SKM-1 (cell line): ENCODE data around the gene ASB10.
A peak's percentile ranks its signal among the peaks of the same experiment; 100 is the strongest.

Experiments used
- DNase-seq: peaks from one replicate; lab custom pipeline; 2025; ENCODE audit not compliant: unreplicated experiment; lab: John Stamatoyannopoulos, UW

ASB10 gene

DNA sequence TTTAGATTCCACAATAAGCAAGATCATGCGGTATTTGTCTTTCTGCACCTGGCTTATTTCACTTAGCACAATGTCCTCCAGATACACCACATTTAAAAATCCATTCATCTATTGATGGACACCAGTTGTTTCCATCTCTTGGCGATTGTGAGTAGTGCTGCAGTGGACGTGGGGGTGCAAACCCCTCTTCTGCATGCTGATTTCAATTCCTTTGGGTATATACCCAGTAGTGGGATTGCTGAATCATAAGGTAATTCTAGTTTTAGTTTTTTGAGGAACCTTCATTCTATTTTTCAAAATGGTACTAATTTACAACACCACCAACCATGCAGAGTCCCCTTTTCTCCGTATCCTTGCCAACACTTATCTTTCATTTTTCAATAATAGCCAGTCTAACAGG lies 2.0 kb upstream of the ASB10 start:
- no peak for DNase-seq

DNA sequence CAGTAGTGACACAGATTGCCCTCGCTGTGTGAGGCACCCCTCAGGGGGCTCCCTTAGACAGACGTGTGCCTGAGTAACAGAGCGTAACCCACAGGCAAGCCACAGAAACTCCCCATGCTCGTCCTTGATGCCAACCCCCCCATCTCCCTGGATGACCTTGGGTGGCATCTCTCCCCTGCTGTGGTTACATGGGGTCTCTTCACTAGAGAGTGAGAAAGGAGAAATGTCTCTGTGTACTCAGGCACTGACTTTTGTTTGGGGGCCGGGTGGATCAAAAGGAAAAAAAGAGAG lies 1.1 kb upstream of the ASB10 start:
- DNase-seq, result no peak

DNA sequence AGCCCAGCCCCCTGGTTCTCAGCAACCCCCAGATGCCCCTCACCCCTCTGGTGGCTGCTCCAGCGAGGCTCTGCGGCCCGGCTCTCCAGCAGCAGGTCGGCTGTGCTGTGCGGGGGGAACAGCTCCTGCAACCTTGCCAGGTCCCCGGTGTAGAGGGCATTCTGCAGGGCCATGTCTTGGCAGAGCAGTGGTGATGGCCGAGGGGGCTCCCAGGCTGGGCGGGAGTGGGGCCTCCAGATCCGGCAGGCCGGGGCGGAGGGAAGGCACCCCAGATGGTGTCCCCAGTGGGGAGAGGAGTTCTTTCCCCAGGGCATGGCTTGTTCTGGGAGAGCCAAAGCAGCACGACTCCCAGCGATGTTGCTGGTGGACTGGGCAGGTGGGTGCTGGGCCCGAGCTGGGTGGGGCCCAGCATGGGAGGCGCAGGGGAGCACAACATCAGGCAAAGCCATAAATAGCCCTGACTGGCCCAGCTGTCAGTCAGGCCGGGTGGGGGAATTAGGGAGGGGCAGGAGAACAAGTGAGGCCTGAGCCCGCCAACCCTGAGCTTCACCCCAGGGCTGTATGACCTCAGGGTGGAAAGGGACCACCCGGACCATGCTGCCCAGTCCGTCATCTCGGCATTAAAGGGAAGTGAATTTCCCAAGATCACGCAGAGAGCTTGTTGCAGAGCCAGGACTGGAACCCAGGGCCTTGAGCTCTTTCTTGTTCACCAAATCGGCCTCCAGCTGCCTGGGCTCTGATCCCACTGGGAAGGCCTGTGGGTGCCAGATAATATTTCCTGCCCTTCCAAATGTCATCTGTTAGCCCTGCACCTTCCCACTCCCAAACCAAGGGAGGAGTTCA lies 580 bp upstream of the ASB10 start:
- no peak for DNase-seq

DNA sequence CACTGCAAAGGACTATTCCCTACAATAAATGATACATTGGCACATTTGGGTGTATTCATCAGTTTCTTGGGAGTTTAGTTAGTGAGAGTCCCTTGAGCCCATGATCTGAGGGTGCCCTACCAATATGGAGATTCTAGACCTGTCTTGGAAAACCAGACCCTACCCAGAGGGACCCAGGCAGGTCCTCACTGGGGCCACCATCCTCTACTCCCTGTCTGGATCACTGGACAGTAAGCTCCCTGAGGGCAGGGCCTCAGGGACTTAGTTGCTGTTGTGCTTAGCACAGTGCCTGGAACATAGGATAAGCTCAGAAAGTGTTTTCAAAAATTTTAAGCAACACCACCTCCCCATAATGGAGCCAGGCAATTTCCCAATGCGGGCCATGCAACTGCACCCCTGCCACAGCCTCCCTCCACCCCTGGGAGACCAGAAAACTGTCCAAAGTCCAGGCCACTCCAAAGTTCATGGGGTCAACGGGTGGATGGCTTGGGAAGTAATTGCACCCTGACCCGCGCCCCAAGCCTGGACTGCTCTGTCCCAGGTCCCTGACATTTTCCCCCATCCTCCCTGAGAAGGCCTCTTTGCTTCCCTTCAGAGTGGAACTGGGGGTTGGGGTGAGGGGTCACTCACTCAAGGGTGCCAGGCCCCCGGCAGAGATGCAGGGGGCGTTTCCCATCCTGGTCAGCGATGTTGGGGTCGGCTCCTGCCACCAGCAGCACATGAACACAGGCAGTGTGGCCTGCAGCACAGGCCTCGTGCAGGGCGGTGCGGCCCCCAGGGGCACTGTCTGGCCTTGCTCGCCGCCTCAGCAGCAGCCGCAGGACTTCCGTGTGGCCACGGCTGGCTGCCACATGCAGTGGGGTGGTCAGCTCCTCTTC lies 1.0 kb downstream of the ASB10 start:
- DNase-seq, result no peak

DNA sequence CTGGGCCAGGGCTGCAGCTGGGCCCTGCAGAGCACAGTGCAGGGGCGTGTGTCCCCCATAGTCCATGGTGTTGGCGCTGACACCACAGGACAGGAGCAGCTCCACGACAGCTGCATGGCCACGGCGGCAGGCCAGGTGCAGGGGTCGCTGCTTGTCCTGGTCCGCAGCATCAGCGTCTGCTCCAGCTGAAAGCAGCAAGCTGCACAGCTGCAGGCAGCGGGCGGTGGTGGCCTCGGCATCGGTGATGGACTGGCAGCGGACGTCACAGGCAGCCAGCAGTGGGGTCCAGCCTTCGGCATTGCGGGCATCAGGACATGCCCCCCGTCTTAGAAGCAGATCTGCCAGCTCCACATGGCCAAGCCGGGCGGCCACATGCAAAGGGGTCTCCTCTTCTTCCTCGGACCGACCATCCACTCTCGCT lies 6.0 kb downstream of the ASB10 start:
- DNase-seq, result no peak

DNA sequence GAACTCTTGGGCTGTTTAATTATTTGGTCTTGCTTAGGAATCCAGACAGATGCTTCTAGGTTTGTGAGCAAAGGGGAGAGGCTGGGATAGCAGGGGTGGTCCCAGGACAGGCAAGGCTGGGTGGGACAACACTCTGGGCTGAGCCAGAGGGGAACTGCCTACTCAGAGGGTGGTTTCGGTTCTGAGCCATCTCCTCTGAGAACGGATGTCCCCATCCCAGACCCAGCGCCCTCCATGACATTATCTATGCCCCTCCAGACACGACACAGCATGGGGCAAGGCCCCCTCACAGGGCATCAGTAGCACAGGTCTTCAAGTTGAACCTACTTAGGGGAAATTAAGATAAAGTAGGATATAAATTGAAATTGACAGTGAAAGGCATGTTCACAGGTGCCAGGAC lies 7.1 kb downstream of the ASB10 start:
- no peak for DNase-seq

DNA sequence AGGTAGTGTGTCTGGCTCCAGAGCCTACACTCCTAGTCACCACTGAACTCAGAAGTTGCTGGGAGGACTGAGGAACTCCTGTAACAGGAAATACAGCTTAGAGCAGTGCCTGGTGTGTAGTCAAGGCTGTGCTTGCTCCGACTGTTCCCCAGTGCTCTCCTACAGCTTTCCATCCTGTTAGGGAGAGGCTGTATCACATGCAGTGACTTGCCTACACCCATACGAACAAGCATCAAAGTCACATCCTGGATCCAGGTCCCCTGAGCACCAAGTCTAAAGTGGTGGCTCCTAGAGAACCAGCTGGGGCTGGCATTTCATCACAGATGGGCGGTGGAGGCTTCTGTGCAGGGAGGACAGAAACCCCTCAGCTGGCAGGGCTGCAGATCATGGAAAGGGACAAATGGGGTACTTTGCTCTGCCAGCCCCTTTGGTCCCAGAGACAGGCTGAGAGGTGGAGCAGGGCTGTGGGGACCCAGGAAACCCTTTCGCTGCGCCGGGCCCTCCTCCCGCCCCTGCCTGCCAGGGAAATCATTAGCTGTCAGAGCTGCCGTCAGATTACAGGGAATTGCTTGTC lies 7.7 kb downstream of the ASB10 start:
- no peak for DNase-seq

DNA sequence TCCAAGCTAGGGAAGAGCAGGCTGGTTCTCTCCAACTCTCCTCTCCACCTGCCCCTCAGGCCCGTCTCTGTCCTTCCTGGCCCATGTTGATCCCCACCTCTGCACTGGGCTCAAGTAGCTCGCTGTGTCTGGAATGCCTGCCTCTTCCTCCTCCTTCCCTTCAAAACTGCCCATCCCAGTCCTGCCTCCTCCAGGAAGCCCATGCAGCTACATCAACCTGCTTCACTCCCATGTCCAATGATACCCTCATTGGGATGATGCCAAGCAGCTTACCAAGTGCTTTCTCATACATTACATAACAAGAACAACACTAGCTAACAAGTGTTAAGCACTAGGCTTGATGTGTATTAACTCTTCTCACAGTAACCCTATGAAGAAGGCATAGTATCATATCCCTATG lies 8.2 kb downstream of the ASB10 start:
- no peak for DNase-seq

DNA sequence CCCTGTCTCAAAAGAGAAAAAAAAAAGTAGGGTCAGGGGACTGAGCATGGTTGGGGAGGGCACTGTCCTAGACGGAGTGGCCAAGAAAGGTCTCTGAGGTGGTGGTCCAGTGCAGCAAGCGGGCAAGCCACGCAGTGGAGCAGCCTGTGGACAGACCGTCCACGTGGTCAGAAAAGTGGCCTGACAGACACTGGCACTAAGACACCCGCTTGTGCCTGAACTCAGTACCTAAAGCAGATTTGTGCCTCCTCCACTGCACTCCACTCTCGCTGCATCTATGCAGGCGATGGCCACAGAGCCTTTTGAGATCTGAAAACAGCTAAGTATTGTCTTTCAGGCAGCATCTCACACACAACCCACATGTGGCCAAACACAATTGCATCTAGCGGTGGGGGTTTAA lies 8.8 kb downstream of the ASB10 start:
- no peak for DNase-seq

DNA sequence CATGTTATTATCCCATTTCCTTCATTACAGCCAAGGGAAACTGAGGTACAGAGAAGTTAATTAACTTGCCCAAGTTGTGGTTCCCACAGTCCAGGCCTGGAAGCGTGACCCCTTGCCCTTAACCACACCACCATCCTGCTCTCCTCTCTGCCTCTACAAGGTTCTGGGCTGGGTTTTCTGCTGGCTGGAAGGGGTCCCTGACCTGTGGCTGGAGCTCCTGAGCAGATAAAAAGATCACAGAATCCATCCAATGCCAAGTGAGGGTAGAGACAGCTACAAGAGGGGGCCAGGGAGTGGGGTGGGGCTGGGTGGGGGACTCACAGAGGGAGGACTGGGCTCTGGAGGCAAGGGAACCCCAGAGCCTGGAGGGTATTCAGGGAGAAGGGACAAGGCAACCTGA lies 9.7 kb downstream of the ASB10 start:
- DNase-seq, result no peak

DNA sequence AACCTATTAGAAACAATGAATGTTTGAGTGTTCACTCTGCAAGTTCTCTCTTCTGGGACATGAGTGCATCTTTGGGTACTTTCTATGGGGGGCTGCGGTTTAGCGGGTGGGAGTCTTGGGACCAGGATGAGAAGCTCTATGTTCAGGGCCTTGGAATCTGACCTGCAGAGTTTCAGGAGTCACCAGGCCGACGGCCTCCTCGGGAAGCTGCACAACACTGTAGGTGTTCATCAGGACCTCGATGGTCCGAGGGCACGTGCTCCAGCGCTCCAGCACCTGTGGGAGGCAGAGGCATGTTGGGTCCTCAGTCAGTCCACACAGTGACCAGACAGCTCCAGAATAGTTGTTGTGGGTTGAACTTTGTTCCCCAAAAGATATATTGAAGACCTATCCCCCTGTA lies 10.6 kb downstream of the ASB10 start:
- no peak for DNase-seq

DNA sequence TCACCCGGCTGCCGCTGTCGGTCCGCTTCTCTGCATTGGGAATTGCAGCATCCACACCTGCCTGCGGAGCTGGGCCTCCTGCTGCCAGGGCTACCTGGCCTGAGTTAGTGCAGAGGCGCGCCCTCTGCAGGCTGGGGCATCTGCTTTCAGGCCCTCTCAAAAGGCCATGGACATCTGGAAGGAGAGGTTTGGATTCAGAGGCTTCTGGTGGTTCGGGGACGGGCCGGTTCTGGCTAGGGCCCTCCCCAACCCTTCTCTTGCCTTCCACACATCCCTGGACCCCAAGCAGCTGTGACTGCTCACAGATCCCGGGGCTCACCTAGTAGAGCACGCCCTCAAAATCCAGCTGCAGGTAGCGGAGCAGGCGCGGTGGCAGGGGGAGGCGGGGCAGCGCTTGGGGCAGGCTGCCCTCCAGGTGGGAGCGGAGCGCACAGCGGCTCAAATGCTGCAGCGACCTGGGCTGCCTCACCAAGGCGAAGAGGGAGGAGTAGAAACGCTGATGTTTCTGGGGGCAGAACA lies 11.2 kb downstream of the ASB10 start:
- DNase-seq, result no peak

DNA sequence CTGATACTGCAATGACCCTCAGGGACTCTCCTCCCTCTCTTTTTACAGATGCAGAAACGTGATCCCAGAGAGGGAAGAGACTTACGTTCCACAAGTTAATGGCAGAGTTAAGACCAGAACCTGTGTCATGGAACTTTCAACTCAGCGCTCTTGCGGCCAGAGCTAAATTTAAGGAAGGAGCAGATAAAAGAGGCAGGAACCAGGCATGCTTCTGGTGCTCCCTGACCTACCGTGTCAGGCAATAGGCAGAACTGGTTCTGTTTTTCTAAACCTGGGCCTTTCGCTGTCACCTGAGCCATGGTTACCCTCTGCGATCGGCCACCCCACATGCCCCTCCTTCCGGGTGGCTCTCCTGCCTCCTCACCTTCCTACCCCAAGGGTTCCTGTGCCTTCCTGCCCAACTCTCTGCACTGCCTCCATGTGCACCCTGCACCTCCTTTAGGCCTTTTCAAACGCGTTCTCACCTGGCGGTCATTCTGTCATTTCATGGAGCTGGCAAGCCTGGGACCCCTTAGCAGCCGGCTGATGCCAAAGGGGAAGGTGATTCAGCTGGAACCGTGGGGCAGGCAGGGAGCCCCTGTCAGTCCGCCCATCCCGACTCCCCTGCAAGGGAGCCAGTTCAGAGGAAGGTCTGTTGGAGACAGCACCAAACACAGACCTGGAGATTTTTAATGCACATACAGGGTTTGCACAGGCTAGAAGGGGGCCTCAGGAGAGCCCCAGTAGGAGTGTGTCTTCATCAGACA lies 11.8 kb downstream of the ASB10 start:
- DNase-seq, result no peak

DNA sequence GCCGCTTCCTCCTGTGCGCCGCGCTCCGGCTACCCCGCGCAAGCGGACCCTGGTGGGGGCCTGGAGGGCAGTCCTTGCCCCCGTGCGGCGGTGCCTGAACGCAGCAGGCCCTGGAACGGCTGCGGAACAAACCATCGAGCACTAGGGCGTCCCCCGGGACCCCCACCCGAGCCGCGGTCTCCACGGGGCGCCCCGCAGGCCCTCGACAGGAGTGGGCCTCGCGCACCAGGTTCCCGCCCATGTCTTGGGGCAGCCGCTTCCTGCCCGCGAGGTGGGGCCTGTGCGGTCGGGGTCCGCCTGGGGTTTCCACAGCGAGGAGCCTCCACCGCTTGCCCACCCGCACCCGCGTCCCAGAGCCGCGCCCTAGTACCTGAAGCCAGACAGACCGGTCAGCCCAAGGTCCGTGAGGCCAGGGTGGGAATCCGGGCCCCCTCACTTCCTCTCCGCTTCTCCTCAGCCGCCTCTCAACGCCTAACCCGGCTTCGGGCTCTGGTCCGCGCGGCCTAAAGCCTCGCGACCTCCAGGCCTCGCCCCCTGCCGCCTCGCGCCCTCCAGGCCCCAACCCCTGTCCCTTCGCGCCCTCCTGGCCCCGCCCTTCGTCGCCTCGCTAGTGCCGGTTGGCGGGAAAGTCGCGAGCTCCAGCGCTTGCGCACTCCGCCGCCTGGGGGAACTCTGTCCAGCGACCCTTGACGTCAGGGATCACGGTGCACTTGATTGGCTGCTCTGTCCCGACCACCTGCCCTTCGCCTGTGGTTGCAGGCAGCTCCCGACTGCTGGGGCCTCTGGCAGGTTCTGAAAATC lies 12.6 kb downstream of the ASB10 start:
- DNase-seq, result no peak

DNA sequence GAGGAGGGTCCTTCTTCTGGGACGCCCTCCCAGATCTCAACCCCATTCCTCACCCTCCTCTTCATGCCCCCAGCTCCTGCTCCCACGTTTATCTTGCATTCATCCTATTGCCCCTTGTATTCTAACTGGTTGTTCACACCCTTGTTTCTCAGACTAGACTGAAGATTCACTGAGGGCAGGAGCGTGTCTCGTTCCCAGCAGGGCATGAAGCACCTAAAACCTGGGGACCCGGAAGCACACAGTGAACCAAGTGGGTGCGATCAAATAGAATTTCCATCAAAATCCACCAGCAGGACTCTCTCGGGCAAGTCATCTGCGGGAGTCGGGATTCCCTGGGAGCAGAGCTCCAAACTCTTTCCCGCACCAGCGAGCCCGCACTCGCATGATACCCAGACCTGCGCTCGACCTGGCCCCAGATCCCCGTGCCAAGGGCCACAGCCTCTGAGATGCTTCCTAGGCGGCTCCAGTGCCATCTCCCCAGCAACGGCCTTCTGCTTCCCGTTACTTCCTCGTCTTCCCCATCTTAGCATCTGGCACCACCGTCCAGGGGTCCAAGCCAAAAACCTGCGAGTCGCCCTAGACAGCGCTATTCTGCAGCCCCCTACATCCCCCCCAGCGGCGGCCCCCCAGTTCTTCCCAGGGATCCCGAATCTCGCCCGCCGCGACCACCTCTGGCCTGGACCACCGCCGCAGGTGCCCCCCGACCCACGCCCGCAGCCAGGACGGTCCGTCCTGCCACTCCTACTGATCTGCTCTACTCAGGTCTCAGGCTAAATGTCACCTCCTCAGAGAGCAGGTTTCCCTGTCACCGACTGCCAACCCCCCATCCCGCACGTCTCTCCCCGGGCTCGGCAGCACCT lies 13.4 kb downstream of the ASB10 start:
- no peak for DNase-seq

DNA sequence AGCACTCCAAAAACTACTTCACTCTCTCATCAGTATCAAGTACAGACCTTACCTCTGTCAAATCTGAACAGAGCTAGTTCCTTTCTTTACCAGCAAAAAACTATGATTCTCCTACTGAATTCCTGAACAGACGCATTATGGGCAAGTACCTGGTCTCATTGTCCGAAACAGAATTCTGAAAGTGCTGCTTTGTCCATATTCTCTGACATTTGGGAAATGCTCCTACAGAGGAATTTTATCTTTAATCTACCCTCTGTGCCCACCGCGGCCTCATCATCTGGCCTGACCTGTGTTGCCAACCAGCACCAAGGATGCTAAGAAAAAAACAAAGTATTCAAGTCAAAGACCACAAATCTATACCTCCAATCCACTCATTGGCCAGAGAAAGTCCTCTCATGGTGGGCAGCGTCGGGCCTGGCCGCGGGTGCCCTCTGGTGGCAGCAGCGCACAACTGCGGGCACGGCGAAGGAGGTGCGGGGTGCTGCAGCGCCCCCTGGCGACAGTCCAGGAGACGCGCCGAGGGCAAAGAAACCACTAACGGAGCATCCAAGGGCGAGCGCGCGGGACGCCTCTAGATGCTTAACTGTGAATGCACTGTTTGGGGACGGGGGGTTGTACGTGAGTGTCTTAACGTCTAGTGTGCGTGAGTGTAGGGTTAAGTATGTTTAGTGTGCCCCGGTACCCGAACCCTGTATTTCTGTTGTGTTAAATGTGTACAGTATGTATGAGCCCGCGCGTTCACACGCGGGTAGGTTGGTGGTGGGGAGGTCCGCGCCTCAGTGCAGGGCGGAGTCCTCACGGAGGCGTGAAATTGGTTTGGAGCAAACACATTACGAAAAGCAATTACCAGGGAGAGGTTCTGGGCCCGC lies 14.5 kb downstream of the ASB10 start:
- DNase-seq, result peak; percentile 7

DNA sequence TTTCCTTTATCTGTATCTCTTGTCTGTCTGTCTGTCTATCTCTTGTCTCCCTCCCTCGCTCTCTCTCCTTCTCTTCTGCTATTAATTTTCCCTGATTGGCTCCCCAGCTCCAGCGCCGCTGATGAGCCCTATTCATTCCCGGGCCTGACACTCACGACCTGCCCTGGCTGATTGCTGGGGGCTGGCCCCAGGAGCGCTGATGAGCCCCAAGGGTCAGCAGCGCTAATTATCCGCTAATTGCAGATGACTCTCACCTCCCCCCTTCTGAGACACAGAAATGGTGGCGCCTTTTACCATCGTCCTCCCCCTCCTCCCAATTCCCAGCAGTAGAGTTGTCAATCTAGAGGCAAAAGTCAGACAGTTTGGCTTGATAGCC lies 18.3 kb downstream of the ASB10 start:
- no peak for DNase-seq

DNA sequence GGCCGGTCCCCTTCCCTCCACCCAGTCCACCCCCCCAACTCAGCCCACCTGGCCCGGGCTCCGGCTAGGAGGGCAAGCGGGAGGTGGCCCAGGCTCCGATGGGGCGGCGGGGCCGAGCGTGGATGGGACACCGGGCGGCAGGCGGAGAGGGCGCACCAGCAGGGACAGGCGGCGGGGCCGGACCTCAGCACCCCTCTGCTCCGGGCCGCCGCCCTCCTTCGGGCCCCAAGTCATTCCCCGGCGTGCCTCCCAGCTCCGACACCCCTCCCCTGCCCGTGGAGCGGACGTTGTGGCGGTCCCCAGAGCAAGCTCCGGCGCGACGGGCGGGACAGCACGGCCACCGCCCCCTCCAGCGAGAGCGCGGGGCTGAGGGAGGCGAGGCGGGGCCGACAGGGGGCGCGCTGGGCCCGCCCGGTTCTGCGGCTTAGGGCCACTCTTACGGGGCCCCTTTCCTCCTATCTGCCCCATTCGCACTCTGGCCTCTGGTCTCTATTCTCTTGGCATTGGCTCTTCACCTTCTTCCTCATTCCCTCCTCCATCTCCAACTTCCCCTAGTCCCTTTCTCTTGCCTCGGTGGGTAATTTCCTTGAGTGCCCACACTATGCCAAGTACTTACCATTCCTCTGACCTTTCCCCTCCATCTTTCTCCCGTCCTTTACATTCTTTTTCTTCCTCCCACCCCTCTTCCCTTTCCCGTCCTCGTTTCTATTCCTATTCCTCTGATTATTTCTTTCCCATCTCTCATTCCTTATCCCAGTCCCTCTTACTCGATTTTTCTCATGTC lies 18.9 kb downstream of the ASB10 start:
- peak; percentile 2 for DNase-seq
